ENCODE measurements around the gene ROR1. TPM values are rescaled to one million over a fixed set of nuclear protein-coding genes. Genes with fewer than 3 reads are reported as not detected.

Gene ROR1
- total and polyA plus RNA-seq, 3 experiments from 2014 or later, result not detected

DNA sequence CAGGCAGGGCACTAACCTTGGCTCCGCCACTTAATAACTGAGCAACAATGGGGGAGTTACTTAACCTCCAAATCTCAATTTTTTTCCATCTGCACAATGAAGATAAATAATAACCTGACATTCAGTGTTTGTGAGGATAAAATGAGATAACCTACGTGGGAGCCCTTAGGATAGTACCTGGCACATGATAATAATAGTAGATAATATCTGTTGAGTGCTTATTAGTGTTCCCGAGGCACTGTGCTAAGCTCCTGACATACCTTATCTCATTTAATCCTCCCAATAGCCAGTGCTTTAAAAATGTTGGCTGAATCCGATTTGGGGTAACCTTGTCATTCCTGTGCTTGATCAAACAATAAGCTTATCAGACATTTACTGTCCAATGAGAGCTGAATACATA, 300.9 kb downstream of the ROR1 start:
- Mint-ChIP-seq H3K36me3 (no peaks in the 10 kb centered on the region), H3K4me1 (no peaks in the 10 kb centered on the region), H3K9me3 (peaks cover 0 to under 1% (median 0%) of the 10 kb centered on the region in 5 donors), H3K4me3 (no peak overlapping the region), H3K27me3 (peaks cover 2 to 12% of the 10 kb centered on the region in 2 donors), H3K27ac (no peak overlapping the region)
- Histone ChIP-seq H3K4me1 (ENCODE audit: insufficient read depth, low read length) (no peaks in the 10 kb centered on the region), H3K36me3 (ENCODE audit: insufficient read depth, low read length) (no peaks in the 10 kb centered on the region), H3K4me3 (ENCODE audit: low read length) (no peak overlapping the region), H3K27me3 (ENCODE audit: insufficient read depth, low read length, poor library complexity, severe bottlenecking) (no peaks in the 10 kb centered on the region), H3K9me3 (ENCODE audit: low read length) (no peaks in the 10 kb centered on the region), H3K27ac (ENCODE audit: low read depth, low read length) (no peak overlapping the region)
- DNase-seq, result no peak
- CTCF ChIA-PET, result no interaction called here
- POLR2A ChIA-PET, result no interaction called here

DNA sequence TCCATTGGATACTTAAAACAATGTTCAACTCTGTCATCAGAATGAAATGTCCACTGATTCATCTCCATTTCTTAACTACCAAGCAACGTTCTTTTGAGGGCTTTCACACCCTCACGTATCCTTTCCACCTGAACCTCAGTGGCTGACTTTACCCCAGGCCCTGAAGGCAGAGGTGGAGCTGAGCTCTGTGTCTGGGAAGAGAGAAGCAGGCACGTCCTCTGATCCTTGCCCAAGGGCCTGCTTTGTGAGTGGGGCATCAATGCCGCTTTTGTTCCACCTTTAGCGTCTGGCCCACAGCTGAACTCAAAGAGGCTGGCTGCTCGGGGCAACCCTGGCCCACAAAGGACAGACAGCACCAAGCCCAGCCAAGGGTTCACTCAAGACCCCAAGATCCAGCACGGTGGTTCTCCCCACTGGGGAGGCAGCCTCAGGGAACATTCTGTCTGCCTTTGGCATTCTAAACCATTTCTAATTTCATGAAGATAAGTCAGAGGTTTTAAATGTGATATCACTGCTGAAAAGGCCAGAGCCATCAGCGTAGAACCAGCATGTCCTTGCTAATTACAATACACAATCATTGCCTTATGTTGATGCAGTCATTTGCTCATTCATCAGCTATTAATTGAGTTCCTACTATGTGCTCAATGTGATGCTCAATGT, 303.6 kb downstream of the ROR1 start:
- Mint-ChIP-seq H3K4me3 (no peak overlapping the region), H3K4me1 (no peaks in the 10 kb centered on the region), H3K9me3 (no peaks in the 10 kb centered on the region), H3K27ac (no peak overlapping the region), H3K27me3 (peaks cover 0 to 5% of the 10 kb centered on the region in 2 donors), H3K36me3 (no peaks in the 10 kb centered on the region)
- H3K36me3 ChIP-seq (ENCODE audit: insufficient read depth, low read length), result no peaks in the 10 kb centered on the region
- no peaks in the 10 kb centered on the region for H3K9me3 ChIP-seq (ENCODE audit: low read length)
- no peaks in the 10 kb centered on the region for H3K4me1 ChIP-seq (ENCODE audit: insufficient read depth, low read length)
- H3K4me3 ChIP-seq (ENCODE audit: low read length), result no peak overlapping the region
- DNase-seq, result no peak
- H3K27me3 ChIP-seq (ENCODE audit: insufficient read depth, low read length, poor library complexity, severe bottlenecking), result no peaks in the 10 kb centered on the region
- ChIA-PET POLR2A (no interaction called here), CTCF (interaction anchor here (1.7 kb wide), 1 partner anchor 9 kb away, joined by 4 read pairs; no protein-coding TSS in a partner anchor)
- H3K27ac ChIP-seq (ENCODE audit: low read depth, low read length), result no peak overlapping the region

GRCh38 chr1:64080941-64081562, 307.2 kb downstream of the ROR1 start:
- H3K4me3 Mint-ChIP-seq, result no peak overlapping the region
- Histone ChIP-seq H3K9me3 (ENCODE audit: low read length) (no peaks in the 10 kb centered on the region), H3K36me3 (ENCODE audit: insufficient read depth, low read length) (no peaks in the 10 kb centered on the region), H3K4me1 (ENCODE audit: insufficient read depth, low read length) (no peaks in the 10 kb centered on the region), H3K27ac (ENCODE audit: low read depth, low read length) (no peak overlapping the region), H3K27me3 (ENCODE audit: insufficient read depth, low read length, poor library complexity, severe bottlenecking) (no peaks in the 10 kb centered on the region), H3K4me3 (ENCODE audit: low read length) (no peak overlapping the region)
- no peaks in the 10 kb centered on the region for H3K36me3 Mint-ChIP-seq
- H3K27ac Mint-ChIP-seq, result no peak overlapping the region
- POLR2A ChIA-PET, result no interaction called here
- no peaks in the 10 kb centered on the region for H3K4me1 Mint-ChIP-seq
- no peaks in the 10 kb centered on the region for H3K9me3 Mint-ChIP-seq
- no peak for DNase-seq
- no peaks in the 10 kb centered on the region for H3K27me3 Mint-ChIP-seq
- CTCF ChIA-PET, result no interaction called here

DNA sequence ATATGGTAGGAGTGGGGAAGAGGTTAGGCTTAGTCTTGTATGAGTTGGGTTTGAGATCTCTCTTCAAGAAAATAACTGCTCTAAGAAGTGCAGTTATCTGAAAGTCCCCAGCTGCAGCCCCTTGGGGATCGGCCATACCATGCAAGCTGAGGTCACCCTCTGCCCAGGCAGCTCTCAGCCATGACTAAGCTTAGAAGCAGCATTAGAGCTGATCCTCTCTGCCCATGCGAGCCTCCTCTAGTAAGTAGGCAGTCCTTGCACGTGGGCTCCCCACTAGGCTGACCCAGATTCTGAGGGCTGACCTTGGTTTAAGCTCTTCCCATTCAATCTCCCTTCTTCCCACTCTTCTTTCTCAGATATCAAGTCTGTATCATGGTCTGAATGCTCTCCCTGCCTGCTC, 308.6 kb downstream of the ROR1 start:
- Mint-ChIP-seq H3K4me1 (no peaks in the 10 kb centered on the region), H3K4me3 (no peak overlapping the region), H3K36me3 (no peaks in the 10 kb centered on the region), H3K9me3 (no peaks in the 10 kb centered on the region), H3K27ac (no peak overlapping the region), H3K27me3 (no peaks in the 10 kb centered on the region)
- Histone ChIP-seq H3K36me3 (ENCODE audit: insufficient read depth, low read length) (no peaks in the 10 kb centered on the region), H3K27ac (ENCODE audit: low read depth, low read length) (no peak overlapping the region), H3K9me3 (ENCODE audit: low read length) (no peaks in the 10 kb centered on the region), H3K27me3 (ENCODE audit: insufficient read depth, low read length, poor library complexity, severe bottlenecking) (no peaks in the 10 kb centered on the region), H3K4me3 (ENCODE audit: low read length) (no peak overlapping the region), H3K4me1 (ENCODE audit: insufficient read depth, low read length) (no peaks in the 10 kb centered on the region)
- ChIA-PET CTCF (no interaction called here), POLR2A (no interaction called here)
- DNase-seq, result no peak

GRCh38 chr1:64084451-64084850, 310.6 kb downstream of the ROR1 start:
- no peaks in the 10 kb centered on the region for H3K27me3 ChIP-seq (ENCODE audit: insufficient read depth, low read length, poor library complexity, severe bottlenecking)
- no peaks in the 10 kb centered on the region for H3K9me3 Mint-ChIP-seq
- H3K4me3 Mint-ChIP-seq, result no peak overlapping the region
- H3K36me3 ChIP-seq (ENCODE audit: insufficient read depth, low read length), result no peaks in the 10 kb centered on the region
- H3K4me3 ChIP-seq (ENCODE audit: low read length), result no peak overlapping the region
- H3K27me3 Mint-ChIP-seq, result no peaks in the 10 kb centered on the region
- no peaks in the 10 kb centered on the region for H3K4me1 ChIP-seq (ENCODE audit: insufficient read depth, low read length)
- H3K27ac Mint-ChIP-seq, result no peak overlapping the region
- no peaks in the 10 kb centered on the region for H3K4me1 Mint-ChIP-seq
- no peaks in the 10 kb centered on the region for H3K9me3 ChIP-seq (ENCODE audit: low read length)
- ChIA-PET POLR2A (no interaction called here), CTCF (no interaction called here)
- no peak overlapping the region for H3K27ac ChIP-seq (ENCODE audit: low read depth, low read length)
- H3K36me3 Mint-ChIP-seq, result no peaks in the 10 kb centered on the region
- DNase-seq, result no peak

DNA sequence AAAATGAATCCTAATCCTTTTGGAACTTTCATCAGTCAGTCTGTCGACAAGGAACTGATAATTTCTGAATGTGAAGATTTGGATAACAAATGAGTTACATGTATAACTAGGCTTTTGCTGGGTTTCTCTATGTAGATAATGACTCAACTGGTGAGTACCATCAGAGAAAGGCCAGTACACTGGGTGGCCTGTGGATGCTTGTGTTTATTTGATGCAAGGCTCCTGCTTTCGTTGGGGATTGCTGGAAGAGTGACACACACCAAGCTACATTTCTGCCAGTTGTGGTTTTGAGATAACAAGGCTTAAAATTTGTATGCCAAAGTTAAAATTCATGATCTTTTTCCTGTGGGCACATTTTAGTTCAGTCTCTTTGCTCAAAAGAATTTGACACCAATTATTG, 314.0 kb downstream of the ROR1 start:
- CTCF ChIA-PET, result no interaction called here
- POLR2A ChIA-PET, result no interaction called here
- H3K27ac Mint-ChIP-seq, result no peak overlapping the region
- H3K4me3 ChIP-seq (ENCODE audit: low read length), result no peak overlapping the region
- DNase-seq, result no peak
- no peaks in the 10 kb centered on the region for H3K36me3 ChIP-seq (ENCODE audit: insufficient read depth, low read length)
- no peaks in the 10 kb centered on the region for H3K4me1 Mint-ChIP-seq
- H3K27me3 ChIP-seq (ENCODE audit: insufficient read depth, low read length, poor library complexity, severe bottlenecking), result no peaks in the 10 kb centered on the region
- H3K4me1 ChIP-seq (ENCODE audit: insufficient read depth, low read length), result no peaks in the 10 kb centered on the region
- no peak overlapping the region for H3K27ac ChIP-seq (ENCODE audit: low read depth, low read length)
- no peaks in the 10 kb centered on the region for H3K9me3 ChIP-seq (ENCODE audit: low read length)
- H3K27me3 Mint-ChIP-seq, result no peaks in the 10 kb centered on the region
- H3K9me3 Mint-ChIP-seq, result no peaks in the 10 kb centered on the region
- no peak overlapping the region for H3K4me3 Mint-ChIP-seq
- no peaks in the 10 kb centered on the region for H3K36me3 Mint-ChIP-seq

DNA sequence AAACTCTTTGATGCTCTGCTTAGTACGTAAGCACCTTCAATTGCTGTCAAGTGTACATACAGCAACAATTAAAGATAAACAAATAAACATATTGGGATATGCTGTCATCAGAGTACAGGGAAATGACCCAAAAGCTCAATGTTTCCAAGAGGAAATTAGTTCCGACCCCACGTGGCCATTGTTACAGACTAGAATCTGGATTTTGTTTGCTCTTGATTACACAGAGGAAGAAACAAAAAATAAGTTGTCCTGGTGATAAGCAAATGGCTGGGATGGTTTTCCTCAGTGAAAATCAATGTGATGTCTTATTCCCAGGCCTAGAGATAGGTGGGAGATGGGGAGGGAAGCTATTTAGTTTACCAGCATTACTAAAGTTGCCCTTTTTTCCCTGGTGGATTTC, 316.6 kb downstream of the ROR1 start:
- Histone ChIP-seq H3K27ac (ENCODE audit: low read depth, low read length) (no peak overlapping the region), H3K27me3 (ENCODE audit: insufficient read depth, low read length, poor library complexity, severe bottlenecking) (no peaks in the 10 kb centered on the region), H3K4me1 (ENCODE audit: insufficient read depth, low read length) (no peaks in the 10 kb centered on the region), H3K4me3 (ENCODE audit: low read length) (no peak overlapping the region), H3K9me3 (ENCODE audit: low read length) (no peaks in the 10 kb centered on the region), H3K36me3 (ENCODE audit: insufficient read depth, low read length) (no peaks in the 10 kb centered on the region)
- Mint-ChIP-seq H3K36me3 (no peaks in the 10 kb centered on the region), H3K27ac (no peak overlapping the region), H3K27me3 (peaks cover 0 to 7% of the 10 kb centered on the region in 2 donors), H3K9me3 (no peaks in the 10 kb centered on the region), H3K4me1 (no peaks in the 10 kb centered on the region), H3K4me3 (no peak overlapping the region)
- no peak for DNase-seq
- CTCF ChIA-PET, result no interaction called here
- POLR2A ChIA-PET, result no interaction called here

GRCh38 chr1:64092851-64093371, 319.1 kb downstream of the ROR1 start:
- no peaks in the 10 kb centered on the region for H3K27me3 ChIP-seq (ENCODE audit: insufficient read depth, low read length, poor library complexity, severe bottlenecking)
- H3K27me3 Mint-ChIP-seq, result peaks cover 2 to 12% of the 10 kb centered on the region in 2 donors
- H3K36me3 ChIP-seq (ENCODE audit: insufficient read depth, low read length), result no peaks in the 10 kb centered on the region
- no peaks in the 10 kb centered on the region for H3K36me3 Mint-ChIP-seq
- ChIA-PET CTCF (no interaction called here), POLR2A (no interaction called here)
- no peak overlapping the region for H3K27ac ChIP-seq (ENCODE audit: low read depth, low read length)
- H3K4me1 Mint-ChIP-seq, result no peaks in the 10 kb centered on the region
- peaks cover 0 to 2% (median 0%) of the 10 kb centered on the region in 5 donors for H3K9me3 Mint-ChIP-seq
- no peak overlapping the region for H3K4me3 Mint-ChIP-seq
- H3K9me3 ChIP-seq (ENCODE audit: low read length), result no peaks in the 10 kb centered on the region
- no peak overlapping the region for H3K4me3 ChIP-seq (ENCODE audit: low read length)
- DNase-seq, result no peak
- H3K27ac Mint-ChIP-seq, result no peak overlapping the region
- H3K4me1 ChIP-seq (ENCODE audit: insufficient read depth, low read length), result no peaks in the 10 kb centered on the region

Data from CD8-positive, alpha-beta memory T cell (primary cell).